Lung (tissue), 12 donors: ENCODE measurements around the gene PLEKHF1. TPM values are rescaled to one million over a fixed set of nuclear protein-coding genes. Genes with fewer than 3 reads are reported as not detected.

Experiments
- ATAC-seq: fragments of 200-7000 bp; cut with Tn5 transposase; one replicate; pipeline ENCODE4 v1.9.1; 2020; ENCODE audit warnings: moderate number of reproducible peaks; ENCODE audit not compliant: insufficient read depth, low FRiP score
- DNase-seq, 3 donors: peaks; one replicate each; pipeline ENCODE4 v3.0.0-alpha.2; 2013 to 2017
- H3K27ac ChIP-seq, 2 donors: one replicate each; pipeline ENCODE4 v1.5.1; 2013; ENCODE audit warnings: mild to moderate bottlenecking in 2 of 2, moderate library complexity in 2 of 2, control low read depth in 1 of 2, inconsistent platforms in 1 of 2, low read depth in 1 of 2, low read length in 1 of 2
- H3K27me3 ChIP-seq, 3 donors: one replicate each; pipeline ENCODE4 v1.5.1; 2013; ENCODE audit warnings: low read length in 2 of 3; ENCODE audit not compliant: control insufficient read depth in 3 of 3, insufficient read depth in 3 of 3
- H3K36me3 ChIP-seq, 4 donors: one replicate each; pipeline ENCODE4 v1.5.1; 2013; ENCODE audit warnings: low read length in 4 of 4, mild to moderate bottlenecking in 1 of 4, moderate library complexity in 1 of 4; ENCODE audit not compliant: control insufficient read depth in 4 of 4, insufficient read depth in 4 of 4
- H3K4me1 ChIP-seq, 5 donors: one replicate each; pipeline ENCODE4 v1.5.1; 2013; ENCODE audit warnings: low read length in 5 of 5, mild to moderate bottlenecking in 2 of 5, moderate library complexity in 1 of 5; ENCODE audit not compliant: control insufficient read depth in 5 of 5, insufficient read depth in 5 of 5
- H3K4me3 ChIP-seq: one replicate; pipeline ENCODE4 v1.5.1; 2013; ENCODE audit warnings: mild to moderate bottlenecking, control low read depth, moderate library complexity
- H3K9ac ChIP-seq, 2 donors: one replicate each; pipeline ENCODE4 v1.5.1; 2013; ENCODE audit warnings: low read length in 2 of 2, control low read depth in 1 of 2; ENCODE audit not compliant: insufficient read depth in 1 of 2
- H3K9me3 ChIP-seq, 4 donors: one replicate each; pipeline ENCODE4 v1.5.1; 2013; ENCODE audit warnings: low read length in 3 of 4, mild to moderate bottlenecking in 1 of 4, moderate library complexity in 1 of 4; ENCODE audit not compliant: control insufficient read depth in 4 of 4, insufficient read depth in 3 of 4
- CTCF ChIP-seq: IDR thresholded peaks from 2 replicates; pipeline ENCODE4 v1.5.1; 2012; ENCODE audit warnings: mild to moderate bottlenecking; ENCODE audit errors: control extremely low read depth, extremely low read depth
- WGBS, 2 donors: extraction: QIAGEN DNeasy Blood & Tissue Kit; methylation state at CpG; one replicate each; pipeline ENCODE4 v1.1.7; 2013; 5-methylcytosine and 5-hydroxymethylcytosine counted together
- polyA plus RNA-seq, 2 donors: library from polyadenylated mRNA; stranded (reverse); fragments of 200-250 nt; gene quantifications; one replicate each; pipeline ENCODE4 v1.2.1, GENCODE V29; 2013
- total RNA-seq, 2 donors: library from RNA; depleted of rRNA in 1 of 2; stranded (reverse); fragments of >200 nt in 1 of 2; gene quantifications; one replicate each; pipeline ENCODE4 v1.2.1, GENCODE V29; 2014 to 2021
- donor health status: control.
- donor health status: control.
- donor health status: Bipolar disorder and iron deficiency.
- donor health status: healthy.
- donor health status: DM: yes; HTN: yes; CAD: no.

Gene PLEKHF1
- total and polyA plus RNA-seq, 4 donors: 5.7 to 13.2 (median 10.4) TPM

GRCh38 chr19:29620931-29621351 lies 44.3 kb upstream of the PLEKHF1 start:
- Histone ChIP-seq H3K9me3 (no peaks in the 10 kb centered on the region), H3K4me1 (peaks cover 0 to 7% (median 0%) of the 10 kb centered on the region in 5 donors), H3K4me3 (no peak overlapping the region), H3K27ac (no peak overlapping the region), H3K9ac (no peak overlapping the region), H3K36me3 (peaks cover 0 to 7% (median 2%) of the 10 kb centered on the region in 4 donors), H3K27me3 (no peaks in the 10 kb centered on the region)
- DNase-seq (no peak), ATAC-seq (no peak)
- TF ChIP-seq CTCF: no peak
- 40 to 49% methylated on average over 15 of the region's 15 CpGs for WGBS, 2 donors

GRCh38 chr19:29622166-29623070 lies 42.8 kb upstream of the PLEKHF1 start:
- 59 to 66% methylated on average over 23 of the region's 23 CpGs for WGBS, 2 donors
- Histone ChIP-seq H3K36me3 (no peaks in the 10 kb centered on the region), H3K27ac (no peak overlapping the region), H3K27me3 (no peaks in the 10 kb centered on the region), H3K9me3 (no peaks in the 10 kb centered on the region), H3K4me3 (no peak overlapping the region), H3K4me1 (peaks cover 0 to 7% (median 0%) of the 10 kb centered on the region in 5 donors), H3K9ac (no peak overlapping the region)
- no peak for ATAC-seq
- no peak for TF ChIP-seq CTCF
- no peak for DNase-seq

- H3K4me1 ChIP-seq: peaks cover 0 to 7% (median 0%) of the 10 kb centered on the region in 5 donors
- H3K9me3 ChIP-seq: no peaks in the 10 kb centered on the region
- TF ChIP-seq CTCF: no peak
- H3K4me3 ChIP-seq: no peak overlapping the region
- DNase-seq: no peak
- ATAC-seq: no peak
- no peaks in the 10 kb centered on the region for H3K27me3 ChIP-seq
- H3K36me3 ChIP-seq: no peaks in the 10 kb centered on the region
- 74 to 84% methylated on average over 18 of the region's 18 CpGs for WGBS, 2 donors
- H3K27ac ChIP-seq: no peak overlapping the region
- H3K9ac ChIP-seq: no peak overlapping the region
Measured at GRCh38 chr19:29623726-29624488, 41.4 kb upstream of the PLEKHF1 start.
